K562 (cell line): Measurements from ENCODE around the gene IL1RL1. TPM values are rescaled to one million over a fixed set of nuclear protein-coding genes. Genes with fewer than 3 reads are reported as not detected.
A peak's percentile ranks its signal among the peaks of the same experiment; 100 is the strongest.

ENCODE experiments used
- ATAC-seq: fragments of 200-7000 bp; cut with Tn5 transposase; 3 replicates; pipeline ENCODE4 v1.9.1; 2020; ENCODE audit warnings: moderate library complexity
- BruUV-seq: library from RNA; stranded (reverse); fragments of 400-500 nt; replicated peaks from 2 replicates; lab custom pipeline; 2021; lab: Mats Ljungman, UMichigan
- CTCF ChIA-PET: fragments of 300-600 bp; formaldehyde crosslinking; extraction: SDS; loops from one replicate; lab custom pipeline; 2021; ENCODE audit warnings: low intra/inter-chr PET ratio; lab: Yijun Ruan, JAX
- POLR2A ChIA-PET: fragments of 300-600, 350-650 bp; sonication (Branson Sonifier 250); formaldehyde crosslinking; extraction: SDS; loops from one replicate; lab custom pipeline; 2021; ENCODE audit warnings: antibody characterized with exemption, inconsistent platforms; lab: Yijun Ruan, JAX
- DNase-seq, 4 experiments: peaks; one replicate each; pipeline versions ENCODE4 v3.0.0 to v3.0.0-alpha.2; 2011 to 2018; ENCODE audit warnings: low spot score in 3 of 4, mixed read lengths in 3 of 4; ENCODE audit errors: extremely low read depth in 1 of 4
- FAIRE-seq: peaks from 2 replicates; lab custom pipeline; 2011; peaks lifted over from hg19 to GRCh38; lab: Jason Lieb, UNC
- H2AFZ ChIP-seq: 2 replicates; pipeline ENCODE4 v1.6.0; 2011; ENCODE audit warnings: low read depth, low read length, control low read depth, inconsistent platforms
- H3K27ac ChIP-seq: fragments of 200-600 bp; 3 replicates; pipeline ENCODE4 v1.8.0; 2011; ENCODE audit warnings: low read depth, mild to moderate bottlenecking, control low read depth, inconsistent platforms, low read length, moderate library complexity, mixed read lengths; ENCODE audit errors: extremely low read depth
- H3K27me3 ChIP-seq, 2 experiments: fragments of 300-600 bp in 1 of 2; 2 replicates in 1 of 2; 3 replicates in 1 of 2; pipeline versions ENCODE4 v1.6.0 to v1.8.0; 2011; ENCODE audit warnings: inconsistent platforms in 2 of 2, low read length in 2 of 2, mild to moderate bottlenecking in 1 of 2, mixed read lengths in 1 of 2, moderate library complexity in 1 of 2; ENCODE audit not compliant: control insufficient read depth in 2 of 2, insufficient read depth in 2 of 2
- H3K36me3 ChIP-seq: fragments of 300-600 bp; 3 replicates; pipeline ENCODE4 v1.8.0; 2011; ENCODE audit warnings: mild to moderate bottlenecking, low read length, inconsistent platforms; ENCODE audit not compliant: control insufficient read depth, insufficient read depth
- H3K4me1 ChIP-seq, 2 experiments: fragments of 200-600 bp in 1 of 2; replicated peaks in 1 of 2; 2 replicates in 1 of 2; 3 replicates in 1 of 2; pipeline versions ENCODE4 v1.5.1 to v1.8.0; 2011; ENCODE audit warnings: inconsistent platforms in 2 of 2, low read length in 2 of 2, mild to moderate bottlenecking in 1 of 2, mixed read lengths in 1 of 2, moderate library complexity in 1 of 2; ENCODE audit not compliant: control insufficient read depth in 2 of 2, insufficient read depth in 2 of 2
- H3K4me2 ChIP-seq: 2 replicates; pipeline ENCODE4 v1.6.1; 2011; ENCODE audit warnings: low read length, control low read depth, inconsistent platforms, mixed read lengths; ENCODE audit not compliant: insufficient read depth
- H3K4me3 ChIP-seq: fragments of 200-600 bp; sonication (generic), shearing (Covaris generic); 2 replicates; pipeline ENCODE4 v1.5.1; 2016; ENCODE audit warnings: control low read depth, inconsistent platforms
- H3K79me2 ChIP-seq: fragments of 200-600 bp; 3 replicates; pipeline ENCODE4 v1.8.0; 2011; ENCODE audit warnings: low read length, inconsistent platforms; ENCODE audit not compliant: control insufficient read depth, insufficient read depth
- H3K9ac ChIP-seq, 2 experiments: 2 replicates each; pipeline versions ENCODE4 v1.6.0 to v1.6.1; 2011; ENCODE audit warnings: low read depth in 2 of 2, low read length in 2 of 2, control low read depth in 1 of 2, inconsistent platforms in 1 of 2, mild to moderate bottlenecking in 1 of 2, mixed read lengths in 1 of 2; ENCODE audit not compliant: insufficient read depth in 1 of 2
- H3K9me1 ChIP-seq: one replicate; pipeline ENCODE4 v1.6.0; 2011; ENCODE audit warnings: inconsistent platforms, mild to moderate bottlenecking, low read length, moderate library complexity; ENCODE audit not compliant: control insufficient read depth, insufficient read depth
- H3K9me3 ChIP-seq: replicated peaks from 2 replicates; pipeline ENCODE4 v1.5.1; 2011; ENCODE audit warnings: low read depth, low read length, inconsistent platforms; ENCODE audit not compliant: control insufficient read depth, insufficient read depth
- H4K20me1 ChIP-seq: replicated peaks from 2 replicates; pipeline ENCODE4 v1.6.1; 2011; ENCODE audit warnings: low read length, inconsistent platforms, mixed read lengths; ENCODE audit not compliant: control insufficient read depth, insufficient read depth
- ADNP ChIP-seq: fragments of 200-800 bp; sonication (Bioruptor generic); IDR thresholded peaks from 2 replicates; pipeline ENCODE4 v1.6.1; 2016; ENCODE audit warnings: missing genetic modification characterization, missing compliant biosample characterization
- ATF3 ChIP-seq, 2 experiments: fragments of 450-650 bp in 1 of 2; sonication (generic) in 1 of 2; formaldehyde crosslinking in 1 of 2; IDR thresholded peaks in 1 of 2; conservative IDR thresholded peaks in 1 of 2; 2 replicates each; pipeline versions ENCODE4 v1.6.1 to v1.8.1; 2016 to 2023; ENCODE audit warnings: mild to moderate bottlenecking in 2 of 2, moderate library complexity in 2 of 2, inconsistent platforms in 1 of 2, missing genetic modification reagents in 1 of 2
- BCOR ChIP-seq: fragments of 450-650 bp; IDR thresholded peaks from 2 replicates; pipeline ENCODE4 v1.6.1; 2016
- FOXO4 ChIP-seq: fragments of 450-650 bp; formaldehyde crosslinking; IDR thresholded peaks from 2 replicates; pipeline ENCODE4 v1.4.0; 2020; ENCODE audit warnings: mild to moderate bottlenecking, moderate library complexity
- IFI16 ChIP-seq: fragments of 250-450 bp; sonication (Bioruptor Pico); IDR thresholded peaks from 2 replicates; pipeline ENCODE4 v2.1.2; 2022; ENCODE audit warnings: mild to moderate bottlenecking, inconsistent platforms
- MTA1 ChIP-seq: fragments of 450-650 bp; IDR thresholded peaks from 2 replicates; pipeline ENCODE4 v1.6.1; 2017; ENCODE audit warnings: borderline replicate concordance
- PTBP1 ChIP-seq: fragments of 200-400 bp; formaldehyde crosslinking; IDR thresholded peaks from 2 replicates; pipeline ENCODE4 v1.6.1; 2017; ENCODE audit warnings: low read depth, low read length
- RBM25 ChIP-seq: fragments of 200-400 bp; formaldehyde crosslinking; IDR thresholded peaks from 2 replicates; pipeline ENCODE4 v1.6.1; 2018; ENCODE audit warnings: low read length, low read depth, moderate library complexity; ENCODE audit not compliant: severe bottlenecking
- RBM34 ChIP-seq: fragments of 200-400 bp; formaldehyde crosslinking; IDR thresholded peaks from 2 replicates; pipeline ENCODE4 v1.6.1; 2018; ENCODE audit warnings: low read length, borderline replicate concordance; ENCODE audit not compliant: insufficient read depth
- RCOR1 ChIP-seq, 2 experiments: IDR thresholded peaks; 2 replicates each; pipeline ENCODE4 v1.6.1; 2012; ENCODE audit warnings: low read depth in 2 of 2, low read length in 2 of 2, borderline replicate concordance in 1 of 2, improper control_type of control experiment in 1 of 2
- TEAD4 ChIP-seq, 2 experiments: sonication (generic) in 1 of 2; formaldehyde crosslinking in 1 of 2; IDR thresholded peaks; 2 replicates each; pipeline versions ENCODE4 v1.6.1 to v1.8.0; 2012 to 2022; ENCODE audit warnings: borderline replicate concordance in 1 of 2, inconsistent platforms in 1 of 2, low read length in 1 of 2, mild to moderate bottlenecking in 1 of 2, missing genetic modification reagents in 1 of 2
- ZFP36 ChIP-seq: fragments of 150-350 bp; IDR thresholded peaks from 2 replicates; pipeline ENCODE4 v1.6.1; 2018; ENCODE audit warnings: low read length, low read depth; ENCODE audit not compliant: partially characterized antibody
- ZNF764 ChIP-seq: fragments of 250-450 bp; sonication (Bioruptor Pico); IDR thresholded peaks from 2 replicates; pipeline ENCODE4 v1.4.0; 2020; ENCODE audit warnings: low read depth, mild to moderate bottlenecking, moderate library complexity
- WGBS: fragments of 100-300 bp; shearing (Covaris generic); methylation state at CpG from one replicate; pipeline ENCODE4 v1.1.6; 2016; ENCODE audit warnings: low coverage, mixed read lengths; ENCODE audit not compliant: insufficient coverage; ENCODE audit errors: missing lambda C conversion rate; 5-methylcytosine and 5-hydroxymethylcytosine counted together
- in situ Hi-C: fragments of 300-500 bp; cut with MboI; formaldehyde crosslinking; loops from 4 replicates; pipeline ENCODE4 v1.15.0; 2018; ENCODE audit warnings: inconsistent platforms, mixed read lengths
- intact Hi-C: fragments of 100-400 bp; cut with micrococcal nuclease; formaldehyde crosslinking; loops from 2 replicates; pipeline ENCODE4 v1.14.2; 2022
- polyA plus RNA-seq, 8 experiments: library from polyadenylated mRNA; depleted of rRNA in 4 of 8; stranded (reverse) in 5 of 8; unstranded in 3 of 8; fragments of >200 nt; fragmentation: Nextera tagmentation in 2 of 8; fragmentation: Illumina TruSeq in 1 of 8; extraction: Ambion mirVana in 2 of 8; extraction: Trizol in 1 of 8; gene quantifications; 2 replicates each; pipeline versions ENCODE4 v1.2.1 to v1.2.3, GENCODE V29; 2011 to 2014; ENCODE audit warnings: inconsistent platforms in 1 of 8, missing spikeins in 1 of 8
- total RNA-seq, 7 experiments: library from RNA; depleted of rRNA in 6 of 7; stranded (reverse); fragments of >200 nt in 6 of 7; fragmentation: Illumina TruSeq in 2 of 7; extraction: Trizol in 2 of 7; gene quantifications; 2 replicates each; pipeline versions ENCODE4 v1.2.1 to v1.2.3, GENCODE V29; 2011 to 2021; ENCODE audit warnings: low replicate concordance in 1 of 7

IL1RL1 gene
- total and polyA plus RNA-seq, 9 of the 15 experiments (the other 6 are each of a cell fraction or from before 2014, with no cell fraction given), result 0.06 to 3.3 (median 0.59) TPM

- no peaks in the 10 kb centered on the region for H3K9me3 ChIP-seq
- POLR2A ChIA-PET, result no interaction called here
- H3K4me1 ChIP-seq, result peaks cover 4 to 7% of the 10 kb centered on the region in 2 experiments; a peak in 4 of 5 replicates
- H3K4me2 ChIP-seq, result no peak overlapping the region
- no peak overlapping the region for H3K9ac ChIP-seq
- WGBS, result 25% methylated on average over 2 of the region's 2 CpGs
- DNase-seq (no peak), ATAC-seq (no peak), FAIRE-seq (no peak)
- no peaks in the 10 kb centered on the region for H3K9me1 ChIP-seq
- H3K27me3 ChIP-seq, result no peaks in the 10 kb centered on the region
- no peak for TF ChIP-seq MTA1
- peak; percentile 95 for TF ChIP-seq RBM25
- TF ChIP-seq BCOR, result 0 out of 2 replicates have a peak, but pooled peaks have one; percentile 23
- no peak for TF ChIP-seq ZNF764 (CRISPR knock-in tag)
- TF ChIP-seq RBM34, result no peak
- peak; percentile 81 for TF ChIP-seq ZFP36
- no peak for TF ChIP-seq IFI16 (CRISPR knock-in tag)
- no peak for TF ChIP-seq PTBP1
- peak; percentile 75 for TF ChIP-seq ADNP (tag)
- TF ChIP-seq RCOR1 (IDR thresholded peaks at IDR 0.05; ENCODE audit: borderline replicate concordance in 1 of 2, low read depth in 2 of 2, low read length in 2 of 2), result 0 out of 4 replicates have a peak, but pooled peaks of 1 of the 2 experiments have one; percentile 13
- no peak for TF ChIP-seq TEAD4 (IDR thresholded peaks at IDR 0.05; ENCODE audit: low read length)
- no peak for TF ChIP-seq TEAD4 (CRISPR knock-in tag; IDR thresholded peaks at IDR 0.05; ENCODE audit: borderline replicate concordance)
- TF ChIP-seq ATF3 (IDR thresholded peaks at IDR 0.05), result no peak
- TF ChIP-seq ATF3 (CRISPR knock-in tag; conservative IDR thresholded peaks at IDR 0.05), result no peak
- TF ChIP-seq FOXO4 (CRISPR knock-in tag), result no peak
- H3K27ac ChIP-seq, result no peak overlapping the region
- in situ Hi-C loops, result no loop called here
- BruUV-seq, result no TSS peak
- no peak overlapping the region for H2AFZ ChIP-seq
- H3K79me2 ChIP-seq, result no peaks in the 10 kb centered on the region
- CTCF ChIA-PET, result no interaction called here
- no peak overlapping the region for H3K4me3 ChIP-seq
- H4K20me1 ChIP-seq, result no peaks in the 10 kb centered on the region
- intact Hi-C loops, result no loop called here
- no peaks in the 10 kb centered on the region for H3K36me3 ChIP-seq
These were observed 84.6 kb downstream of the IL1RL1 start for GRCh38 chr2:102396012-102396411.
